HG03558 (cell line): ENCODE data around the gene GNB1L.

ENCODE experiments used
- ATAC-seq: cut with Tn5 transposase; IDR thresholded peaks from one replicate; pipeline ENCODE4 v1.9.1; 2021; ENCODE audit warnings: moderate number of reproducible peaks; ENCODE audit not compliant: unreplicated experiment; ENCODE audit errors: extremely low read depth

Gene GNB1L, protein sequence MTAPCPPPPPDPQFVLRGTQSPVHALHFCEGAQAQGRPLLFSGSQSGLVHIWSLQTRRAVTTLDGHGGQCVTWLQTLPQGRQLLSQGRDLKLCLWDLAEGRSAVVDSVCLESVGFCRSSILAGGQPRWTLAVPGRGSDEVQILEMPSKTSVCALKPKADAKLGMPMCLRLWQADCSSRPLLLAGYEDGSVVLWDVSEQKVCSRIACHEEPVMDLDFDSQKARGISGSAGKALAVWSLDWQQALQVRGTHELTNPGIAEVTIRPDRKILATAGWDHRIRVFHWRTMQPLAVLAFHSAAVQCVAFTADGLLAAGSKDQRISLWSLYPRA

GRCh38 chr22:19854778-19855503 is at the start of gene GNB1L, which contains the start of gene RTL10:
Gene GNB1L, minus strand, starts transcription at chr22:19854874. Its CDS starts 33,519 bp downstream, at chr22:19821355.
Gene RTL10, minus strand, starts transcription at chr22:19854874. Its CDS starts 2,613 bp downstream, at chr22:19852261.
- ATAC-seq: peak; percentile 57

- no peak for ATAC-seq
Measured at GRCh38 chr22:19904174-19904856, 49.6 kb upstream of the GNB1L start.

GRCh38 chr22:19903513-19903912 is 48.8 kb upstream of the GNB1L start:
- ATAC-seq: no peak

- ATAC-seq: no peak
Measured at GRCh38 chr22:19903031-19903430, 48.4 kb upstream of the GNB1L start.

- no peak for ATAC-seq
Measured at GRCh38 chr22:19902245-19902715, 47.6 kb upstream of the GNB1L start.

DNA sequence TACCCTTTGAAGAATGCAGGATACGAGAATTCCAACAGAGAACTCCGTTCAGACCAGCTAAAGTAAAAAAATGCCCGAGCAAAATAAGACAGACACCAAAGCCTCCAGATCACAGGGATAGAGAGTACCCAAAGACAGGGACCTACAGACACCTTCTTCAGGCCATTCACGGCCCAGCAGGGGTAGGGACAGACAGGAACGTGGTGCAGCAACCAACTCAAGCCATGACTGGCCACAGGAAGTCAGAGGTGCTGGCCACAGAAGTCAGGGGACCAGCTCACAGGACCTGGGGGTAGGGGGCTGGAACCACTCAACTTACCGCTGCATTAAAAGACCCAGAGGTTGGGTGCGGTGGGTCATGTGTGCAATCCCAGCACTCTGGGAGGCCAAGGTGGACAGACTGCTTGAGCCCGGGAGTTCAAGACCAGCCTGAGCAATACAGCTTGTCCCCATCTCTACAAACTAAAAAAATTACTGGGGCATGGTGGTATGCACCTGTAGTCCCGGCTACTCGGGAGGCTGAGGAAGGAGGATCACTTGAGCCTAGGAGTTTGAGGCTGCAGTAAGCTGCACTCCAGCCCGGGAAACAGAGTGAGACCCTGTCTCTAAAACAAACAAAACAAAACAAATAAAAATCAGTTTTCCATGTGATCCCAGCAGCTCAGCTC is 47.0 kb upstream of the GNB1L start:
- ATAC-seq: no peak

GRCh38 chr22:19900707-19901436 is 46.2 kb upstream of the GNB1L start:
- ATAC-seq: no peak

DNA sequence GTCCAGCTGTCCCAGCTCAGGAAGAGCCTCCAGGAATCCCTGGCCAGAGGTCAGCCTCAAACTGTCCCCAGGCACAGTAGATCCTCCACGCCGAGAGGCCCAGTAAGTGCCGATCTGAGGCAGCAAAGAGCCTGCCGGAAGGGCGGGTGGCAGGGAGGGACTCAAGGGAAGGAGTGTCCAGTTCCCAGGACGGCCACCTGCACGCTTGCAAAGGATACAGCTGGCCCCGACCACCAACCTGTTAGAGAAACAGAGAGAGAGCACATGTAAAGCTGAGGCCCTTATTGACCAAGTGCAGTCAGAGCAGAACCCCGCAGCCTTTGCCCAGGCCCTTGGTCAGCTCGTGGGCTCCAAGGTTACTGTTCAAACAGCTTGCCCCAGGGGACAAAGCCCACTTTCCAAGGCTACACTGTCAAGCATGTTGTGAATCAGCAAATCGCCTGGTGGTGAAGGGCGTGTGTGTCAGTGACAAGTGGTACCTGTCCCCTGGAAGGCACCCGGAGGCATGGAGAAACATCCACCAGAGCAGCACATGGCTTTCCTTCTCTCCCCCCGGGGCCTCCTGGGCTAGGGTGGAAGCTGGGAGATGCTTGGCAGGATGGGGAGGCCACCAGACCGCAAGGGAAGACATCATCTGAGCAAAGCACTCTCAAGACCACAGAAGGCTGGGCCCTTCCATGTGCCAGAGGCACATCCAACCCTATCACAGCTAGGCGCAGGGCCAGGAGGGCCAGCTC is 44.3 kb upstream of the GNB1L start:
- no peak for ATAC-seq

DNA sequence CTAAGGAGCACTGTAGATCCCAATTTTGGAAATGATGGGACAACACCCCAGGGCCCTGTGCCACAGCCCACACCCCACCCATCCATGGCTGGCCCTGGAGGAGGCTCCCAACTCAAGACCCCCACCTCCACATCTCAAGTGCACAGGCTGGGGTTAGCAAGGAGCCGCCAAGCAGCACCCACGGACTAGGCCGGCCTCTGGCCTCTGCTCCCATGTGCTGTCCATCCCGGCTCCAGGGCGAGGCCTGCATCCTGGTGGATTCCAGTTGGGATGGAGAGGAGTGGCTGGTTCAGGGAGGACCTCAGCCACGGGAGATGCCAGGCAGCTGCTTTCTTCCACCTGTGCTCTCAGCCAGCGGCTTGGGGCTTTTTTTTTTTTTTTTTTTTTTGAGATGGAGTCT is 43.5 kb upstream of the GNB1L start:
- no peak for ATAC-seq

GRCh38 chr22:19897726-19898125 is 43.1 kb upstream of the GNB1L start:
- ATAC-seq: no peak

GRCh38 chr22:19896665-19897355 is 42.1 kb upstream of the GNB1L start:
- no peak for ATAC-seq

DNA sequence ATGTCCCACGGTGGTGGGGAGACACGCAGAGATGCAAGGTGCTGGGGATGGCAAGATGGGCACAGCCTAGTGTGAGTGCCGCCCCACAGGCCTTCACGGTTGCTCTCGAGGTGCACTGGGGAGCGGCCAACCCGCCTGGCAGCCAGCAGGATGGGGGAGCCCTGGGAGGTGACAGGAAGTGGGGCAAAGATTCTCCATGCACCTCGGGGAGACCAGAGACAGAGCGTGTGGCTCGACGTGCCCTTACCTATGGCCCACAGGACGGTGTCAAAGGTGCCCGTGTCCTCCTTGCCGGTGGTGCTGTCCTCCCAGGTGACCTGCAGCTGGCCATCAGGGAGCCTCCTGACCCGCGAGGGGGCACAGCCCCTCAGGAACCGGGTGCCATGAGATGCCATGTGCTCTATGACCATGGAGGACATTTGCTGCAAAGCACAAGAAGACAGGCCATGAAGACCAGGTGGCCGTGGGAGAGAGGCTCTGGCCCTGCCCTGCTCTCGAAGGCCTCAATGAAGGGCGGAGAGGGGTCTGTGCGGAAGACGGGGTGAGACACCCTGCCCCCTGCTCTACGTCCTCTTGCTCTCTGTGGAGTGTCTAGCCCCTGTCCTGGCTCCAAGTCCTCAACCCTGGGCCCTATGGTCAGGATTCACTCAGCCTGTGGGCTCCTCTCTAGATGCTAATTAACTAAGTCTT is 40.6 kb upstream of the GNB1L start:
- ATAC-seq: no peak

GRCh38 chr22:19893363-19893762 is 38.7 kb upstream of the GNB1L start:
- ATAC-seq: no peak

DNA sequence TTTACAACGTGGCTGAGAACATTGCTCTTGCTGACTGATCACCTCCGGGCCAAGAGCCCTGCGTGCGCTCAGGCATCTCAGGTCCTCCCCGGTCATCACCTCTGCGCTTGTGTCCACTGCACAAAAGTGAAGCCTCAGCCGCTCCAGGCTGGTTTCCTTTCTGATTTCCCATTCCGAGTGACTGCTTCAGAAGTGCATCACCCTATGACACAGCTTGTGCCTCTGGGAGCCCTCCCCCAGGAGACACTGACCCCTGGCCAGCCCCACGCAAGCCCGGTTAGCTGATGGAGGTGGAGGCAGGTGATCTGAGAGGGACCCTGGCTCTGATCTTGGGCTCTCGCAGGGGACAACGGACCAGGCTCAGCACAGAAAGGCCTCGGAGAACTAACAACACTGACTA is 38.3 kb upstream of the GNB1L start:
- no peak for ATAC-seq

DNA sequence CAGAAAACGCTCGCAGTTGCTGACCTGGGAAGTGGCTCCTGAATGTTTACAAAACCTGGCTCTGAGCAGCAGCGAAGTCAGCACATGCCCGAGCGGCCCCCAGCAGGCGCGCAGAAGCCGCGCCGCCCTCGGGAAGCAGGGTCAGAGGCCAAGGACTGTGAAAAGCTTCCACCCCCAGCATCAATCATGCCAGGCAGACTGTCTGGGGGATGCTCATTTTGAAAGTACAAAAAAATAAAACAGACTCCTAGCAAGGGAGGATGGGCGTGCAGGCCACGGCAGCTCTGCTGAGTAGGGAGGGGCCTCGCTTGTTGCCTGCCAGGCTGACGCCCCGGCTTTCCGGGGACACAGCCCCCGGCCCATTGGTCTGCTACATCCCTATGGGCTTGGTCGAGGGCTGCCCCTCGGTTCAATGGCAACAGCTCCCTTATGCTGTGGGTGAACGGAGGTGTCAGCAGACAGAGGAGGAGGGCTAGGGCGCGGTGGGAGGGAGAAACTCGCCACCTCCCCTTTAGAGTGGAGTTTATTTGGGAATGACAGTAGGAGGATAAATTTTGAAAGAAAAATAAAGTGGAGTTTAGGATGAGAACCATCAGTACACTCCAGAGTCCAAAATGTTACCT is 37.7 kb upstream of the GNB1L start:
- no peak for ATAC-seq

DNA sequence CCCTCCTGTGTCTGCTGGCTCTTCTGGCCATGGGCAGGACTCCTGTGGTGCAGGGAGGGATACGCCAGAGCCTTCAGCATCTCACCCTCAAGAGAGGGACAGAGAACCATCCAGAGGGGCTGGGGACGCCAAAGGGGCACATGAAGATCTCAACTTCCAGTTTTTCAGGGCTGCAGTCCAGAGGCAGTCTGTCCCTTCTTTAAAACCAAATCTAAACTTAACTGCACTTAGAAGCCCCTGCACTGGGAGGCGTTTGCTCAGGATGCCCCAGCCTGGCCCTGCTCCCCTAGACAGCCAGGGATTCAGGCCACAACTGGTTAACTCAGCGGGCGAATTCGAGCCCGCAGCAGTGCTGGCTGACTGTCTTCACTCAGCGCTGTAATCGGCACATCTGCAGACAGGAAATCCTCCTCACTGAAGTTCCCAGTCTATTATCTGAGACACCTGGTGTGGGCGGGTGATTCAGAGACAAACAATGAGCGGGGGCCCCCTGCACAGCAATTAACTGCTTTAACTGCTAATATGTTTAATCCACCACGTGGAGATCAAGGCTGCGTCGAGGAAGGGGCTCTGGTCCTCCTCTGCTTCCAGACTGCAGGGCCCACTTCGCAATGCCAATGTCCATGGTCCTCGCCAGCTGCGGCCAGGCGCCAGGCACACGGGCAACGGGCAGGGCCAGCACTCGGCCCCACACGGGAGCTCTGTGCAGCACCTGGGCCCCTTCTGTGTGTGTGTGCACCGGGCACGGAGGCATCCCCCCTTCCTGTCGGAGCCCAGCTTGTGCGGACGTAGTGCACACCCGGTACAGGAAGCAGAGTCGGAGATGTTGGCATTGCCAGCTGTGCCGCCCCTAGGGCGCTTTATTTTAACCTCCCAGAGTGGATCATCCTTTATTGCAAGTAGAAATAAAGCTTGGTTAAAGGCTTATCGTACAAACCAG is 36.9 kb upstream of the GNB1L start:
- ATAC-seq: no peak
